Measurements from ENCODE around the gene DIP2C. TPM values are rescaled to one million over a fixed set of nuclear protein-coding genes. Genes with fewer than 3 reads are reported as not detected.
"Not testable (repeated sequence)": the region's sequence is repeated elsewhere in the genome, so short reads cannot be mapped to it uniquely, and the experiment has no call there.

DIP2C gene
- total and polyA plus RNA-seq, 3 donors from 2014 or later: 14.9 to 43.4 (median 30.1) TPM

DNA sequence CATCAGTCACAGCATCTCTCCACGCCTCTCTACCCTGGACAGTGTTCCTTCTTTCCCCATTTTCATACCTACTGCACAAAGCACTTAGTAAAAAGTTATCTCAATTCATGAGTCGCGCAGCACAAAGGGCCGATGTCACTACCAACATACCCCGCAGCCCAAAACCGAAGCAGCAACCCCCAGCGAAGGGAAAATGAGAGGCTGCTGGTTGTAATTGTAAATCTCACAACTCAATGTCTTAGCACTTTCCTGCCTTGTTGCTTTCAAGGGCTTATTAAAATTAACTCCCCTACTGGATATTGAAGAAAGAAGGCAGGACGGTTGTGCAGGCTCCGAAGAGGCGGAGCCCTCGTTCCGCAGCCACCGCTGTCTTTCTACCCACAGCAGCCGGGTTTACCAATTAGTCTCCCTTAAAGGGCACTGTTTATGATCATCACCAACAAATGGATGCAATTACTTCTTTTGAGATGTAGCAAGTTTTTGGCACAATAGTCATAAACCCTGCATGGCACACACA, 6.5 kb downstream of the DIP2C start:
- H3K4me1 ChIP-seq: peaks cover 10% of the 10 kb centered on the region
- intact Hi-C loops (cut with DNase I; ENCODE audit: low total_unique reads): no loop called here
- WGBS, 2 donors: 87 to 89% methylated on average over 14 of the region's 14 CpGs
- H3K27me3 ChIP-seq: no peaks in the 10 kb centered on the region
- no peak overlapping the region for H3K4me3 ChIP-seq
- TF ChIP-seq, protein P1, sequence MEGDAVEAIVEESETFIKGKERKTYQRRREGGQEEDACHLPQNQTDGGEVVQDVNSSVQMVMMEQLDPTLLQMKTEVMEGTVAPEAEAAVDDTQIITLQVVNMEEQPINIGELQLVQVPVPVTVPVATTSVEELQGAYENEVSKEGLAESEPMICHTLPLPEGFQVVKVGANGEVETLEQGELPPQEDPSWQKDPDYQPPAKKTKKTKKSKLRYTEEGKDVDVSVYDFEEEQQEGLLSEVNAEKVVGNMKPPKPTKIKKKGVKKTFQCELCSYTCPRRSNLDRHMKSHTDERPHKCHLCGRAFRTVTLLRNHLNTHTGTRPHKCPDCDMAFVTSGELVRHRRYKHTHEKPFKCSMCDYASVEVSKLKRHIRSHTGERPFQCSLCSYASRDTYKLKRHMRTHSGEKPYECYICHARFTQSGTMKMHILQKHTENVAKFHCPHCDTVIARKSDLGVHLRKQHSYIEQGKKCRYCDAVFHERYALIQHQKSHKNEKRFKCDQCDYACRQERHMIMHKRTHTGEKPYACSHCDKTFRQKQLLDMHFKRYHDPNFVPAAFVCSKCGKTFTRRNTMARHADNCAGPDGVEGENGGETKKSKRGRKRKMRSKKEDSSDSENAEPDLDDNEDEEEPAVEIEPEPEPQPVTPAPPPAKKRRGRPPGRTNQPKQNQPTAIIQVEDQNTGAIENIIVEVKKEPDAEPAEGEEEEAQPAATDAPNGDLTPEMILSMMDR (IDR thresholded peaks at IDR 0.05): no peak
- no peak for TF ChIP-seq POLR2A (IDR thresholded peaks at IDR 0.05)
- DNase-seq: no peak
- H3K36me3 ChIP-seq (ENCODE audit: low read depth, missing control alignments): no peaks in the 10 kb centered on the region
- H3K27ac ChIP-seq: no peak overlapping the region
- no peaks in the 10 kb centered on the region for H3K9me3 ChIP-seq

DNA sequence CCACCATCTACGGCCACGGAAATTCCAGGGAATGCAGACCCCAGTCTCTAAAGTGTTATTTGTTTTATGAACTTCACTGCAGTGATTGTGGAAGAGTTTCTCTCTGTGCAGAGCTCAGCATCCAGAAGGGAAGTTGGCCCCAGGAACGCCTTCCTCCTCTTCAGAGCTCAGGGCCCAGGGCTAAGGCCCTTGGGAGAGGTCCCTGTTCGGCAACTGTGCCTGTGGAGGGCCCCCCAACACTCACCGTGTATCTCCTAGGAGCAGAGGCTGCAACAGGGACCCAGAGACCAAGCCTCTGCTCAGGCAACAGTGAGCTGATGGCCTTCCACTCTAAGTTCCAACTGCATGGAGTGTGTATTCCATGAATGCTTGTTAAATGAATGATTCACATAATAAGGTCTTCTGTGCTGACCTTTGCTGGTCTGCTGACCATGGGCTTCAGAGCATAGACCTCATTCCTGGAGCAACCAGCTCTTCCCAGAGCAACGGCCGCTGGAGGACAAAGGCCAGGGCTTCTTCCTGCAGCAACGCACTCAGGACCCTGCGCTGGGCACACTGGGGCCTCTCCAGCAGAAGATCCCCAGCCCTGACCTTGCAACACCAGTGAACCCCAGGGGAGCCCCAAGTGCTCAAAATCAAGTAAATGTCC, 7.7 kb downstream of the DIP2C start:
- WGBS, 2 donors: 73 to 83% methylated on average over 6 to 9 of the region's 9 CpGs
- no peaks in the 10 kb centered on the region for H3K9me3 ChIP-seq
- H3K4me3 ChIP-seq: no peak overlapping the region
- no peak for DNase-seq
- no peaks in the 10 kb centered on the region for H3K36me3 ChIP-seq (ENCODE audit: low read depth, missing control alignments)
- no peak overlapping the region for H3K27ac ChIP-seq
- intact Hi-C loops (cut with DNase I; ENCODE audit: low total_unique reads): no loop called here
- TF ChIP-seq, protein P1 (IDR thresholded peaks at IDR 0.05): no peak
- no peak for TF ChIP-seq POLR2A (IDR thresholded peaks at IDR 0.05)
- peaks cover 5% of the 10 kb centered on the region for H3K4me1 ChIP-seq
- H3K27me3 ChIP-seq: no peaks in the 10 kb centered on the region

DNA sequence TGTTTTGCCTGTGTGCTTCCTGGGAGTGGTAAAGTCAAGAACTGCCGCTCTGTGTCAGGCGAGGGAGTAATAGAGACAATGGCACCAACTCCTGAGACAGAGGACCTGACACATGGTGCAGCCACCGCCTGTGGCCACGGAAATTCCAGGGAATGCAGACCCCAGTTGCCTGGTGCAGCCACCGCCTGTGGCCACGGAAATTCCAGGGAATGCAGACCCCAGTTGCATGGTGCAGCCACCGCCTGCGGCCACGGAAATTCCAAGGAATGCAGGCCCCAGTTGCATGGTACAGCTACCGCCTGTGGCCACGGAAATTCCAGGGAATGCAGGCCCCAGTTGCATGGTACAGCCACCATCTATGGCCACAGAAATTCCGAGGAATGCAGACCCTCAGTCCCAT, 8.7 kb downstream of the DIP2C start:
- H3K27ac ChIP-seq: no peak overlapping the region
- H3K27me3 ChIP-seq: no peaks in the 10 kb centered on the region
- WGBS, 2 donors: 91 to 94% methylated on average over 9 to 12 of the region's 12 CpGs
- no peaks in the 10 kb centered on the region for H3K9me3 ChIP-seq
- no peak overlapping the region for H3K4me3 ChIP-seq
- intact Hi-C loops (cut with DNase I; ENCODE audit: low total_unique reads): no loop called here
- H3K4me1 ChIP-seq: peaks cover 5% of the 10 kb centered on the region
- no peaks in the 10 kb centered on the region for H3K36me3 ChIP-seq (ENCODE audit: low read depth, missing control alignments)
- peak; percentile 2 for DNase-seq
- no peak for TF ChIP-seq POLR2A (IDR thresholded peaks at IDR 0.05)
- TF ChIP-seq, protein P1 (IDR thresholded peaks at IDR 0.05): no peak

DNA sequence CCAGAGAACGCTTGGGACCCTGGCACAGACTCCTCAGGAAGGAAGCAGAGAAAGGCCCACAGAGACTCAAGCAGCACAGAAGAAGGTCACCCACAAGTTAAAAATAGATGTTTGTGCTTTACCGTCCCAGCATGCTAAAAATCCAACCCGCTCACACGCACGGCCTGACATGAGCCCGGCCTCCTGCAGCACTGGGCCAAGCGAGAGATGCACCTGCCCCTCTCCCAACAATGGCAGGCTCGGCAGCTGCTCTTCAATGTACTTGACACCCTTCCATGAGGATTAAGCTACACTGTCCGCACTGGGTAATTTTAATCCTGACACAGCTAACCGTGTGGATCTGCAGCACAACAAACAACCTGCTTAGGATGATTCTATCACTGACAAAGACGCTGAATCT, 9.3 kb downstream of the DIP2C start:
- intact Hi-C loops (cut with DNase I; ENCODE audit: low total_unique reads): no loop called here
- H3K36me3 ChIP-seq (ENCODE audit: low read depth, missing control alignments): no peaks in the 10 kb centered on the region
- WGBS, 2 donors: 62 to 64% methylated on average over 11 of the region's 11 CpGs
- DNase-seq: peak; percentile 13
- H3K9me3 ChIP-seq: no peaks in the 10 kb centered on the region
- H3K27ac ChIP-seq: no peak overlapping the region
- H3K4me1 ChIP-seq: peaks cover 5% of the 10 kb centered on the region
- TF ChIP-seq, protein P1 (IDR thresholded peaks at IDR 0.05): no peak
- H3K27me3 ChIP-seq: no peaks in the 10 kb centered on the region
- no peak overlapping the region for H3K4me3 ChIP-seq

GRCh38 chr10:679556-679955, 9.9 kb downstream of the DIP2C start:
- no peak for DNase-seq
- intact Hi-C loops (cut with DNase I; ENCODE audit: low total_unique reads): no loop called here
- 96 to 98% methylated on average over 13 to 14 of the region's 15 CpGs for WGBS, 2 donors
- no peaks in the 10 kb centered on the region for H3K27me3 ChIP-seq
- peaks cover 5% of the 10 kb centered on the region for H3K4me1 ChIP-seq
- H3K27ac ChIP-seq: no peak overlapping the region
- TF ChIP-seq POLR2A (IDR thresholded peaks at IDR 0.05): no peak
- TF ChIP-seq, protein P1 (IDR thresholded peaks at IDR 0.05): no peak
- no peak overlapping the region for H3K4me3 ChIP-seq
- H3K9me3 ChIP-seq: no peaks in the 10 kb centered on the region
- H3K36me3 ChIP-seq (ENCODE audit: low read depth, missing control alignments): no peaks in the 10 kb centered on the region

DNA sequence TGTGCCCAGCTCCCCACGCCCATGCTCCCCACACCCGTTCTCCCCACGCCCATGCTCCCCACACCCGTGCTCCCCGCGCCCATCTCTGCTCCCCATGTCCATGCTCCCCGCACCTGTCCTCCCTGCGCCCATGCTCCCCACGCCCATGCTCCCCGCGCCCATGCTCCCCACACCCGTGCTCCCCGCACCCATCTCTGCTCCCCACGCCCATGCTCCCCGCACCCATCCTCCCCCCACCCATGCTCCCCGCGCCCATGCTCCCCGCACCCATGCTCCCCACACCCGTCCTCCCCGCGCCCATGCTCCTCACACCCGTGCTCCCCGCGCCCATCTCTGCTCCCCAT, 10.8 kb downstream of the DIP2C start:
- H3K27ac ChIP-seq; H3K27me3 ChIP-seq; H3K4me1 ChIP-seq; H3K36me3 ChIP-seq (ENCODE audit: low read depth, missing control alignments); H3K9me3 ChIP-seq; DNase-seq; intact Hi-C loops (cut with DNase I; ENCODE audit: low total_unique reads); H3K4me3 ChIP-seq: not testable (repeated sequence)
- 55 to 73% methylated on average over 9 to 13 of the region's 24 CpGs for WGBS, 2 donors

Data from testis (tissue), 3 donors.